HepG2 (cell line): Measurements from ENCODE around the gene CDC6. TPM values are rescaled to one million over a fixed set of nuclear protein-coding genes. Genes with fewer than 3 reads are reported as not detected.
A peak's percentile ranks its signal among the peaks of the same experiment; 100 is the strongest.

ENCODE experiments used
- ARNTL ChIP-seq: sonication (generic); formaldehyde crosslinking; IDR thresholded peaks from 2 replicates; pipeline ENCODE4 v1.4.0; 2020; ENCODE audit warnings: mild to moderate bottlenecking, missing genetic modification reagents
- ATF7-NPFF ChIP-seq: sonication (generic); formaldehyde crosslinking; IDR thresholded peaks from 2 replicates; pipeline ENCODE4 v1.8.1; 2023; ENCODE audit warnings: mild to moderate bottlenecking, low read depth, missing genetic modification reagents, moderate library complexity
- GABPA ChIP-seq, 2 experiments: IDR thresholded peaks; 2 replicates each; pipeline ENCODE4 v1.6.1; 2011 to 2016; ENCODE audit warnings: low read depth in 2 of 2, low read length in 1 of 2, missing biosample characterization in 1 of 2, missing genetic modification characterization in 1 of 2
- KLF12 ChIP-seq: sonication (generic); formaldehyde crosslinking; IDR thresholded peaks from 2 replicates; pipeline ENCODE4 v1.4.0; 2020; ENCODE audit warnings: missing genetic modification reagents, borderline replicate concordance
- KLF9 ChIP-seq: IDR thresholded peaks from 2 replicates; pipeline ENCODE4 v1.6.1; 2016; ENCODE audit warnings: low read depth
- NFIC ChIP-seq: IDR thresholded peaks from 2 replicates; pipeline ENCODE4 v1.6.1; 2012; ENCODE audit warnings: mild to moderate bottlenecking, low read length, inconsistent platforms
- PATZ1 ChIP-seq: sonication (generic); formaldehyde crosslinking; IDR thresholded peaks from 2 replicates; pipeline ENCODE4 v1.4.0; 2020; ENCODE audit warnings: missing genetic modification reagents
- SKI ChIP-seq: fragments of 450-650 bp; IDR thresholded peaks from one replicate; pipeline ENCODE4 v1.6.1; 2018; ENCODE audit warnings: mild to moderate bottlenecking; ENCODE audit not compliant: partially characterized antibody
- STAT5B ChIP-seq: sonication (generic); formaldehyde crosslinking; IDR thresholded peaks from 2 replicates; pipeline ENCODE4 v1.4.0; 2020; ENCODE audit warnings: missing genetic modification reagents
- ZBTB39 ChIP-seq: sonication (generic); formaldehyde crosslinking; IDR thresholded peaks from 2 replicates; pipeline ENCODE4 v1.5.0; 2020; ENCODE audit warnings: missing genetic modification reagents
- ZNF20 ChIP-seq: sonication (generic); formaldehyde crosslinking; IDR thresholded peaks from 2 replicates; pipeline ENCODE4 v1.4.0; 2020; ENCODE audit warnings: mild to moderate bottlenecking, moderate library complexity, missing genetic modification reagents
- ZNF235 ChIP-seq: sonication (generic); formaldehyde crosslinking; IDR thresholded peaks from 2 replicates; pipeline ENCODE4 v1.8.1; 2023; ENCODE audit warnings: mild to moderate bottlenecking, missing genetic modification reagents, borderline replicate concordance
- ZNF362 ChIP-seq: sonication (generic); formaldehyde crosslinking; IDR thresholded peaks from 2 replicates; pipeline ENCODE4 v1.4.0; 2020; ENCODE audit warnings: missing genetic modification reagents, mild to moderate bottlenecking, borderline replicate concordance
- ZNF546 ChIP-seq: sonication (generic); formaldehyde crosslinking; conservative IDR thresholded peaks from 2 replicates; pipeline ENCODE4 v1.8.1; 2023; ENCODE audit warnings: mild to moderate bottlenecking, missing genetic modification reagents
- ZNF557 ChIP-seq: sonication (generic); formaldehyde crosslinking; IDR thresholded peaks from 2 replicates; pipeline ENCODE4 v1.4.0; 2020; ENCODE audit warnings: missing genetic modification reagents
- ZNF563 ChIP-seq: sonication (generic); formaldehyde crosslinking; IDR thresholded peaks from 2 replicates; pipeline ENCODE4 v1.8.0; 2022; ENCODE audit warnings: mild to moderate bottlenecking, moderate library complexity, missing genetic modification reagents
- ZNF709 ChIP-seq: sonication (generic); formaldehyde crosslinking; IDR thresholded peaks from 2 replicates; pipeline ENCODE4 v1.5.0; 2020; ENCODE audit warnings: mild to moderate bottlenecking, missing genetic modification reagents
- ZNF772 ChIP-seq: sonication (generic); formaldehyde crosslinking; IDR thresholded peaks from 2 replicates; pipeline ENCODE4 v1.5.0; 2020; ENCODE audit warnings: mild to moderate bottlenecking, missing genetic modification reagents
- polyA plus RNA-seq, 8 experiments: library from polyadenylated mRNA; depleted of rRNA in 3 of 8; stranded (reverse) in 7 of 8; unstranded in 1 of 8; fragments of >200 nt; fragmentation: Illumina TruSeq in 4 of 8; extraction: Trizol in 4 of 8; gene quantifications; 2 replicates each; pipeline versions ENCODE4 v1.2.1 to v1.2.3, GENCODE V29; 2011 to 2016; ENCODE audit warnings: low read depth in 4 of 8, missing spikeins in 1 of 8, mixed read lengths in 1 of 8; ENCODE audit not compliant: insufficient read depth in 1 of 8
- total RNA-seq, 5 experiments: library from RNA; depleted of rRNA; stranded (reverse); fragments of >200 nt; fragmentation: Illumina TruSeq; extraction: Trizol; gene quantifications; 2 replicates each; pipeline ENCODE4 v1.2.3, GENCODE V29; 2016; ENCODE audit warnings: low read depth in 1 of 5
- TF ChIP-seq, protein P1 (sequence below): sonication (generic); formaldehyde crosslinking; IDR thresholded peaks from 2 replicates; pipeline ENCODE4 v1.5.0; 2020; ENCODE audit warnings: mild to moderate bottlenecking, missing genetic modification reagents
- TF ChIP-seq, protein P2 (sequence below): sonication (generic); formaldehyde crosslinking; IDR thresholded peaks from 2 replicates; pipeline ENCODE4 v1.4.0; 2020; ENCODE audit warnings: mild to moderate bottlenecking, missing genetic modification reagents

CDC6 gene
- total and polyA plus RNA-seq, 2 of the 13 experiments (the other 11 are each of a cell fraction or from before 2014, with no cell fraction given), result 17.4 to 114 TPM

GRCh38 chr17:40345161-40345993 lies 57.7 kb downstream of the CDC6 start (continued):
- peak; percentile 20; the same call in 1 of the 2 replicates for TF ChIP-seq ZNF362 (CRISPR knock-in tag)
- peak; percentile 39; the same call in 1 of the 2 replicates for TF ChIP-seq KLF12
- peak; percentile 90 for TF ChIP-seq PATZ1 (CRISPR knock-in tag)
- no peak for TF ChIP-seq ZNF20
- TF ChIP-seq ZNF709 (CRISPR knock-in tag), result 0 out of 2 replicates have a peak, but pooled peaks have one; percentile 20
- no peak for TF ChIP-seq ZNF557 (CRISPR knock-in tag)
- TF ChIP-seq ATF7-NPFF, result peak; percentile 82
- TF ChIP-seq SKI, result peak; percentile 82
- TF ChIP-seq ZNF772 (CRISPR knock-in tag), result peak; percentile 20; the same call in 1 of the 2 replicates
- TF ChIP-seq ZNF235 (CRISPR knock-in tag), result 0 out of 2 replicates have a peak, but pooled peaks have one; percentile 46
- TF ChIP-seq ARNTL (CRISPR knock-in tag), result peak; percentile 70
- TF ChIP-seq KLF9 (CRISPR knock-in tag), result 0 out of 2 replicates have a peak, but pooled peaks have one; percentile 18
- peak; percentile 90 for TF ChIP-seq ZNF563 (CRISPR knock-in tag)
- no peak; the same call in 1 of the 2 replicates for TF ChIP-seq GABPA (IDR thresholded peaks at IDR 0.05; ENCODE audit: low read depth, low read length)
- TF ChIP-seq GABPA (CRISPR knock-in tag; IDR thresholded peaks at IDR 0.05; ENCODE audit: low read depth), result peak; percentile 6
- TF ChIP-seq STAT5B (CRISPR knock-in tag), result no peak
- no peak for TF ChIP-seq NFIC
- TF ChIP-seq, protein P1, sequence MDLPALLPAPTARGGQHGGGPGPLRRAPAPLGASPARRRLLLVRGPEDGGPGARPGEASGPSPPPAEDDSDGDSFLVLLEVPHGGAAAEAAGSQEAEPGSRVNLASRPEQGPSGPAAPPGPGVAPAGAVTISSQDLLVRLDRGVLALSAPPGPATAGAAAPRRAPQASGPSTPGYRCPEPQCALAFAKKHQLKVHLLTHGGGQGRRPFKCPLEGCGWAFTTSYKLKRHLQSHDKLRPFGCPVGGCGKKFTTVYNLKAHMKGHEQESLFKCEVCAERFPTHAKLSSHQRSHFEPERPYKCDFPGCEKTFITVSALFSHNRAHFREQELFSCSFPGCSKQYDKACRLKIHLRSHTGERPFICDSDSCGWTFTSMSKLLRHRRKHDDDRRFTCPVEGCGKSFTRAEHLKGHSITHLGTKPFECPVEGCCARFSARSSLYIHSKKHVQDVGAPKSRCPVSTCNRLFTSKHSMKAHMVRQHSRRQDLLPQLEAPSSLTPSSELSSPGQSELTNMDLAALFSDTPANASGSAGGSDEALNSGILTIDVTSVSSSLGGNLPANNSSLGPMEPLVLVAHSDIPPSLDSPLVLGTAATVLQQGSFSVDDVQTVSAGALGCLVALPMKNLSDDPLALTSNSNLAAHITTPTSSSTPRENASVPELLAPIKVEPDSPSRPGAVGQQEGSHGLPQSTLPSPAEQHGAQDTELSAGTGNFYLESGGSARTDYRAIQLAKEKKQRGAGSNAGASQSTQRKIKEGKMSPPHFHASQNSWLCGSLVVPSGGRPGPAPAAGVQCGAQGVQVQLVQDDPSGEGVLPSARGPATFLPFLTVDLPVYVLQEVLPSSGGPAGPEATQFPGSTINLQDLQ (CRISPR knock-in tag), result no peak
- TF ChIP-seq, protein P2, sequence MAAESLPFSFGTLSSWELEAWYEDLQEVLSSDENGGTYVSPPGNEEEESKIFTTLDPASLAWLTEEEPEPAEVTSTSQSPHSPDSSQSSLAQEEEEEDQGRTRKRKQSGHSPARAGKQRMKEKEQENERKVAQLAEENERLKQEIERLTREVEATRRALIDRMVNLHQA (CRISPR knock-in tag), result no peak
- TF ChIP-seq ZBTB39, result 0 out of 2 replicates have a peak, but pooled peaks have one; percentile 22
- peak; percentile 74; the same call in 1 of the 2 replicates for TF ChIP-seq ZNF546
